HCT116 (cell line): ENCODE measurements around the gene PPIL1.

Source experiments
- CTCF ChIP-seq, 3 experiments: fragments of 200-600 bp in 1 of 3; sonication (generic) in 1 of 3; IDR thresholded peaks in 2 of 3; conservative IDR thresholded peaks in 1 of 3; 2 replicates each; pipeline ENCODE4 v1.5.1; 2012 to 2017; ENCODE audit warnings: low read depth in 2 of 3, low read length in 2 of 3, antibody characterized with exemption in 1 of 3, borderline replicate concordance in 1 of 3, control low read depth in 1 of 3, mild to moderate bottlenecking in 1 of 3, mixed read lengths in 1 of 3, mixed run types in 1 of 3, moderate library complexity in 1 of 3; ENCODE audit not compliant: insufficient read depth in 1 of 3
- MAX ChIP-seq: IDR thresholded peaks from 2 replicates; pipeline ENCODE4 v1.6.1; 2012
- POLR2A ChIP-seq: IDR thresholded peaks from 2 replicates; pipeline ENCODE4 v1.7.0; 2011; ENCODE audit warnings: borderline replicate concordance; ENCODE audit not compliant: insufficient read depth, insufficient read length; ENCODE audit errors: extremely low read depth
- ZNF274 ChIP-seq: fragments of 200-500 bp; sonication (Bioruptor generic); IDR thresholded peaks from 2 replicates; pipeline ENCODE4 v1.6.1; 2014; ENCODE audit warnings: mild to moderate bottlenecking, low read depth, low read length, inconsistent platforms

GRCh38 chr6:36813526-36813925, 61.1 kb downstream of the PPIL1 start:
- TF ChIP-seq ZNF274 (no peak), CTCF (IDR thresholded peaks at IDR 0.05 in 2 of 3, conservative IDR thresholded peaks at IDR 0.05 in 1 of 3; ENCODE audit: borderline replicate concordance in 1 of 3, insufficient read depth in 1 of 3, low read depth in 2 of 3, low read length in 2 of 3) (no peak), MAX (no peak), POLR2A (no peak)
